ENCODE measurements around the gene FER. TPM values are rescaled to one million over a fixed set of nuclear protein-coding genes. Genes with fewer than 3 reads are reported as not detected.
"Not testable (repeated sequence)": the region's sequence is repeated elsewhere in the genome, so short reads cannot be mapped to it uniquely, and the experiment has no call there.

Gene FER
- total and polyA plus RNA-seq, 2 experiments from 2014 or later, result 10.6 to 29.4 TPM

GRCh38 chr5:108786806-108787483 is 39.2 kb downstream of the FER start:
- Histone ChIP-seq H3K36me3 (replicated peaks; ENCODE audit: insufficient read depth, low read depth) (no peaks in the 10 kb centered on the region), H3K4me1 (ENCODE audit: insufficient read depth) (no peaks in the 10 kb centered on the region), H3K27ac (no peak overlapping the region), H2AFZ (no peak overlapping the region), H3K4me3 (no peak overlapping the region), H3K9me3 (ENCODE audit: low read depth) (no peaks in the 10 kb centered on the region), H3K4me2 (no peak overlapping the region), H3K9me2 (replicated peaks; ENCODE audit: insufficient read depth) (no peaks in the 10 kb centered on the region), H4K20me1 (ENCODE audit: insufficient read depth, poor library complexity, severe bottlenecking) (no peaks in the 10 kb centered on the region), H3K79me2 (peaks cover 40% of the 10 kb centered on the region), H3K27me3 (no peaks in the 10 kb centered on the region)
- no peak for TF ChIP-seq EZH2 (IDR thresholded peaks at IDR 0.05; ENCODE audit: borderline replicate concordance)
- TF ChIP-seq CTCF (IDR thresholded peaks at IDR 0.05; ENCODE audit: poor library complexity), result no peak
- TF ChIP-seq EZH2phosphoT487 (IDR thresholded peaks at IDR 0.05; ENCODE audit: low read depth, severe bottlenecking, unreplicated experiment), result no peak
- 93% methylated on average over 12 of the region's 12 CpGs for WGBS (ENCODE audit: low lambda C conversion rate, missing lambda C conversion rate)
- no peak for DNase-seq (ENCODE audit: low spot score)

- no peak for DNase-seq (ENCODE audit: low spot score)
- 84% methylated on average over 7 of the region's 7 CpGs for WGBS (ENCODE audit: low lambda C conversion rate, missing lambda C conversion rate)
Measured at GRCh38 chr5:108788142-108788541, 40.4 kb downstream of the FER start.

GRCh38 chr5:108793207-108793606 is 45.5 kb downstream of the FER start:
- Histone ChIP-seq H3K27ac (no peak overlapping the region), H4K20me1 (ENCODE audit: insufficient read depth, poor library complexity, severe bottlenecking) (no peaks in the 10 kb centered on the region), H2AFZ (no peak overlapping the region), H3K4me1 (ENCODE audit: insufficient read depth) (no peaks in the 10 kb centered on the region), H3K79me2 (peaks cover 14% of the 10 kb centered on the region), H3K9me3 (ENCODE audit: low read depth) (no peaks in the 10 kb centered on the region), H3K27me3 (no peaks in the 10 kb centered on the region), H3K9me2 (replicated peaks; ENCODE audit: insufficient read depth) (no peaks in the 10 kb centered on the region), H3K36me3 (replicated peaks; ENCODE audit: insufficient read depth, low read depth) (no peaks in the 10 kb centered on the region), H3K4me3 (no peak overlapping the region), H3K4me2 (no peak overlapping the region)
- no peak for TF ChIP-seq EZH2 (IDR thresholded peaks at IDR 0.05; ENCODE audit: borderline replicate concordance)
- TF ChIP-seq CTCF (IDR thresholded peaks at IDR 0.05; ENCODE audit: poor library complexity), result no peak
- TF ChIP-seq EZH2phosphoT487 (IDR thresholded peaks at IDR 0.05; ENCODE audit: low read depth, severe bottlenecking, unreplicated experiment), result no peak
- WGBS (ENCODE audit: low lambda C conversion rate, missing lambda C conversion rate), result 94% methylated on average over 5 of the region's 5 CpGs
- DNase-seq (ENCODE audit: low spot score), result no peak

More at GRCh38 chr5:108788142-108788541, 40.4 kb downstream of the FER start:
- no peaks in the 10 kb centered on the region for H4K20me1 ChIP-seq (ENCODE audit: insufficient read depth, poor library complexity, severe bottlenecking)
- H3K4me1 ChIP-seq (ENCODE audit: insufficient read depth), result no peaks in the 10 kb centered on the region
- no peaks in the 10 kb centered on the region for H3K27me3 ChIP-seq
- no peak overlapping the region for H3K4me2 ChIP-seq
- H2AFZ ChIP-seq, result no peak overlapping the region
- H3K9me3 ChIP-seq (ENCODE audit: low read depth), result no peaks in the 10 kb centered on the region
- H3K27ac ChIP-seq, result no peak overlapping the region
- H3K4me3 ChIP-seq, result no peak overlapping the region
- TF ChIP-seq CTCF (IDR thresholded peaks at IDR 0.05; ENCODE audit: poor library complexity) (no peak), EZH2 (IDR thresholded peaks at IDR 0.05; ENCODE audit: borderline replicate concordance) (no peak), EZH2phosphoT487 (IDR thresholded peaks at IDR 0.05; ENCODE audit: low read depth, severe bottlenecking, unreplicated experiment) (no peak)
- H3K79me2 ChIP-seq, result peaks cover 31% of the 10 kb centered on the region
- H3K9me2 ChIP-seq (replicated peaks; ENCODE audit: insufficient read depth), result no peaks in the 10 kb centered on the region
- H3K36me3 ChIP-seq (replicated peaks; ENCODE audit: insufficient read depth, low read depth), result no peaks in the 10 kb centered on the region

- not testable (repeated sequence) for H3K27me3 ChIP-seq; H3K9me3 ChIP-seq (ENCODE audit: low read depth); H3K79me2 ChIP-seq; H3K9me2 ChIP-seq (replicated peaks; ENCODE audit: insufficient read depth); H4K20me1 ChIP-seq (ENCODE audit: insufficient read depth, poor library complexity, severe bottlenecking); H3K36me3 ChIP-seq (replicated peaks; ENCODE audit: insufficient read depth, low read depth); H3K4me1 ChIP-seq (ENCODE audit: insufficient read depth); H3K4me2 ChIP-seq; H3K4me3 ChIP-seq; DNase-seq (ENCODE audit: low spot score); H3K27ac ChIP-seq; H2AFZ ChIP-seq
- 96% methylated on average over 4 of the region's 4 CpGs for WGBS (ENCODE audit: low lambda C conversion rate, missing lambda C conversion rate)
Measured at GRCh38 chr5:108794349-108794748, 46.7 kb downstream of the FER start.
